K562 (cell line): ENCODE results near the gene CCDC7. TPM values are rescaled to one million over a fixed set of nuclear protein-coding genes. Genes with fewer than 3 reads are reported as not detected.
A peak's percentile ranks its signal among the peaks of the same experiment; 100 is the strongest.

Source experiments
- ATAC-seq: fragments of 200-7000 bp; cut with Tn5 transposase; 3 replicates; pipeline ENCODE4 v1.9.1; 2020; ENCODE audit warnings: moderate library complexity
- BruUV-seq: library from RNA; stranded (reverse); fragments of 400-500 nt; replicated peaks from 2 replicates; lab custom pipeline; 2021; lab: Mats Ljungman, UMichigan
- CTCF ChIA-PET: fragments of 300-600 bp; formaldehyde crosslinking; extraction: SDS; loops from one replicate; lab custom pipeline; 2021; ENCODE audit warnings: low intra/inter-chr PET ratio; lab: Yijun Ruan, JAX
- POLR2A ChIA-PET: fragments of 300-600, 350-650 bp; sonication (Branson Sonifier 250); formaldehyde crosslinking; extraction: SDS; loops from one replicate; lab custom pipeline; 2021; ENCODE audit warnings: antibody characterized with exemption, inconsistent platforms; lab: Yijun Ruan, JAX
- DNase-seq, 4 experiments: peaks; one replicate each; pipeline versions ENCODE4 v3.0.0 to v3.0.0-alpha.2; 2011 to 2018; ENCODE audit warnings: low spot score in 3 of 4, mixed read lengths in 3 of 4; ENCODE audit errors: extremely low read depth in 1 of 4
- FAIRE-seq: peaks from 2 replicates; lab custom pipeline; 2011; peaks lifted over from hg19 to GRCh38; lab: Jason Lieb, UNC
- H2AFZ ChIP-seq: 2 replicates; pipeline ENCODE4 v1.6.0; 2011; ENCODE audit warnings: low read depth, low read length, control low read depth, inconsistent platforms
- H3K27ac ChIP-seq: fragments of 200-600 bp; 3 replicates; pipeline ENCODE4 v1.8.0; 2011; ENCODE audit warnings: low read depth, mild to moderate bottlenecking, control low read depth, inconsistent platforms, low read length, moderate library complexity, mixed read lengths; ENCODE audit errors: extremely low read depth
- H3K27me3 ChIP-seq, 2 experiments: fragments of 300-600 bp in 1 of 2; 2 replicates in 1 of 2; 3 replicates in 1 of 2; pipeline versions ENCODE4 v1.6.0 to v1.8.0; 2011; ENCODE audit warnings: inconsistent platforms in 2 of 2, low read length in 2 of 2, mild to moderate bottlenecking in 1 of 2, mixed read lengths in 1 of 2, moderate library complexity in 1 of 2; ENCODE audit not compliant: control insufficient read depth in 2 of 2, insufficient read depth in 2 of 2
- H3K36me3 ChIP-seq: fragments of 300-600 bp; 3 replicates; pipeline ENCODE4 v1.8.0; 2011; ENCODE audit warnings: mild to moderate bottlenecking, low read length, inconsistent platforms; ENCODE audit not compliant: control insufficient read depth, insufficient read depth
- H3K4me1 ChIP-seq, 2 experiments: fragments of 200-600 bp in 1 of 2; replicated peaks in 1 of 2; 2 replicates in 1 of 2; 3 replicates in 1 of 2; pipeline versions ENCODE4 v1.5.1 to v1.8.0; 2011; ENCODE audit warnings: inconsistent platforms in 2 of 2, low read length in 2 of 2, mild to moderate bottlenecking in 1 of 2, mixed read lengths in 1 of 2, moderate library complexity in 1 of 2; ENCODE audit not compliant: control insufficient read depth in 2 of 2, insufficient read depth in 2 of 2
- H3K4me2 ChIP-seq: 2 replicates; pipeline ENCODE4 v1.6.1; 2011; ENCODE audit warnings: low read length, control low read depth, inconsistent platforms, mixed read lengths; ENCODE audit not compliant: insufficient read depth
- H3K4me3 ChIP-seq: fragments of 200-600 bp; sonication (generic), shearing (Covaris generic); 2 replicates; pipeline ENCODE4 v1.5.1; 2016; ENCODE audit warnings: control low read depth, inconsistent platforms
- H3K79me2 ChIP-seq: fragments of 200-600 bp; 3 replicates; pipeline ENCODE4 v1.8.0; 2011; ENCODE audit warnings: low read length, inconsistent platforms; ENCODE audit not compliant: control insufficient read depth, insufficient read depth
- H3K9ac ChIP-seq, 2 experiments: 2 replicates each; pipeline versions ENCODE4 v1.6.0 to v1.6.1; 2011; ENCODE audit warnings: low read depth in 2 of 2, low read length in 2 of 2, control low read depth in 1 of 2, inconsistent platforms in 1 of 2, mild to moderate bottlenecking in 1 of 2, mixed read lengths in 1 of 2; ENCODE audit not compliant: insufficient read depth in 1 of 2
- H3K9me1 ChIP-seq: one replicate; pipeline ENCODE4 v1.6.0; 2011; ENCODE audit warnings: inconsistent platforms, mild to moderate bottlenecking, low read length, moderate library complexity; ENCODE audit not compliant: control insufficient read depth, insufficient read depth
- H3K9me3 ChIP-seq: replicated peaks from 2 replicates; pipeline ENCODE4 v1.5.1; 2011; ENCODE audit warnings: low read depth, low read length, inconsistent platforms; ENCODE audit not compliant: control insufficient read depth, insufficient read depth
- H4K20me1 ChIP-seq: replicated peaks from 2 replicates; pipeline ENCODE4 v1.6.1; 2011; ENCODE audit warnings: low read length, inconsistent platforms, mixed read lengths; ENCODE audit not compliant: control insufficient read depth, insufficient read depth
- CBFA2T2 ChIP-seq: fragments of 450-650 bp; conservative IDR thresholded peaks from 2 replicates; pipeline ENCODE4 v1.6.1; 2017; ENCODE audit warnings: mild to moderate bottlenecking
- CBFA2T3 ChIP-seq: fragments of 450-650 bp; IDR thresholded peaks from 2 replicates; pipeline ENCODE4 v1.6.1; 2017
- CTCFL ChIP-seq: IDR thresholded peaks from 2 replicates; pipeline ENCODE4 v1.6.1; 2011; ENCODE audit warnings: borderline replicate concordance, low read depth, mild to moderate bottlenecking, moderate library complexity, low read length; ENCODE audit not compliant: insufficient read depth, poor library complexity, severe bottlenecking
- DPF2 ChIP-seq: fragments of 450-650 bp; IDR thresholded peaks from 2 replicates; pipeline ENCODE4 v1.6.1; 2016
- GTF2B ChIP-seq: IDR thresholded peaks from 2 replicates; pipeline ENCODE4 v1.6.1; 2011; ENCODE audit not compliant: insufficient read length; ENCODE audit errors: extremely low read depth
- JUN ChIP-seq, 2 experiments: sonication (generic) in 1 of 2; formaldehyde crosslinking in 1 of 2; IDR thresholded peaks; 2 replicates each; pipeline versions ENCODE4 v1.6.1 to v1.8.0; 2012 to 2022; ENCODE audit warnings: borderline replicate concordance in 2 of 2, mild to moderate bottlenecking in 2 of 2, improper control_type of control experiment in 1 of 2, low read depth in 1 of 2, low read length in 1 of 2, missing genetic modification reagents in 1 of 2
- NFRKB ChIP-seq: fragments of 450-650 bp; IDR thresholded peaks from 2 replicates; pipeline ENCODE4 v1.6.1; 2016; ENCODE audit warnings: low read depth
- POLR2AphosphoS2 ChIP-seq: IDR thresholded peaks from 2 replicates; pipeline ENCODE4 v1.6.1; 2012; ENCODE audit warnings: low read length, improper control_type of control experiment
- STAT5B ChIP-seq: fragments of 250-450 bp; sonication (Bioruptor Pico); IDR thresholded peaks from 2 replicates; pipeline ENCODE4 v1.8.0; 2021; ENCODE audit warnings: mild to moderate bottlenecking, inconsistent platforms
- TAF9B ChIP-seq: fragments of 450-650 bp; IDR thresholded peaks from 2 replicates; pipeline ENCODE4 v1.6.1; 2018; ENCODE audit warnings: mild to moderate bottlenecking; ENCODE audit not compliant: partially characterized antibody
- ZNF518B ChIP-seq: fragments of 250-450 bp; sonication (Bioruptor Pico); IDR thresholded peaks from 2 replicates; pipeline ENCODE4 v1.5.0; 2021; ENCODE audit warnings: mild to moderate bottlenecking, moderate library complexity
- ZNF764 ChIP-seq: fragments of 250-450 bp; sonication (Bioruptor Pico); IDR thresholded peaks from 2 replicates; pipeline ENCODE4 v1.4.0; 2020; ENCODE audit warnings: low read depth, mild to moderate bottlenecking, moderate library complexity
- ZNF780A ChIP-seq: fragments of 250-450 bp; sonication (Bioruptor Pico); IDR thresholded peaks from 2 replicates; pipeline ENCODE4 v1.5.0; 2021; ENCODE audit warnings: mild to moderate bottlenecking
- WGBS: fragments of 100-300 bp; shearing (Covaris generic); methylation state at CpG from one replicate; pipeline ENCODE4 v1.1.6; 2016; ENCODE audit warnings: low coverage, mixed read lengths; ENCODE audit not compliant: insufficient coverage; ENCODE audit errors: missing lambda C conversion rate; 5-methylcytosine and 5-hydroxymethylcytosine counted together
- in situ Hi-C: fragments of 300-500 bp; cut with MboI; formaldehyde crosslinking; loops from 4 replicates; pipeline ENCODE4 v1.15.0; 2018; ENCODE audit warnings: inconsistent platforms, mixed read lengths
- intact Hi-C: fragments of 100-400 bp; cut with micrococcal nuclease; formaldehyde crosslinking; loops from 2 replicates; pipeline ENCODE4 v1.14.2; 2022
- polyA plus RNA-seq, 8 experiments: library from polyadenylated mRNA; depleted of rRNA in 4 of 8; stranded (reverse) in 5 of 8; unstranded in 3 of 8; fragments of >200 nt; fragmentation: Nextera tagmentation in 2 of 8; fragmentation: Illumina TruSeq in 1 of 8; extraction: Ambion mirVana in 2 of 8; extraction: Trizol in 1 of 8; gene quantifications; 2 replicates each; pipeline versions ENCODE4 v1.2.1 to v1.2.3, GENCODE V29; 2011 to 2014; ENCODE audit warnings: inconsistent platforms in 1 of 8, missing spikeins in 1 of 8
- total RNA-seq, 7 experiments: library from RNA; depleted of rRNA in 6 of 7; stranded (reverse); fragments of >200 nt in 6 of 7; fragmentation: Illumina TruSeq in 2 of 7; extraction: Trizol in 2 of 7; gene quantifications; 2 replicates each; pipeline versions ENCODE4 v1.2.1 to v1.2.3, GENCODE V29; 2011 to 2021; ENCODE audit warnings: low replicate concordance in 1 of 7

CCDC7 gene
- total and polyA plus RNA-seq, 9 of the 15 experiments (the other 6 are each of a cell fraction or from before 2014, with no cell fraction given), result 1.5 to 6.6 (median 2.7) TPM

GRCh38 chr10:32923134-32923533, 477.2 kb downstream of the CCDC7 start (continued):
- TF ChIP-seq ZNF518B (CRISPR knock-in tag), result no peak
- no peak for TF ChIP-seq NFRKB
- TF ChIP-seq CTCFL, result no peak

- CTCF ChIA-PET, result no interaction called here
- TF ChIP-seq TAF9B, result no peak
- TF ChIP-seq GTF2B, result no peak
- TF ChIP-seq POLR2AphosphoS2, result no peak
- no peak for TF ChIP-seq JUN (IDR thresholded peaks at IDR 0.05; ENCODE audit: borderline replicate concordance, low read depth, low read length)
- no peak for TF ChIP-seq JUN (CRISPR knock-in tag; IDR thresholded peaks at IDR 0.05; ENCODE audit: borderline replicate concordance)
- peak; percentile 30; the same call in 1 of the 2 replicates for TF ChIP-seq DPF2
- TF ChIP-seq STAT5B (CRISPR knock-in tag), result no peak
- TF ChIP-seq CBFA2T2, result no peak
- no peak for TF ChIP-seq ZNF764 (CRISPR knock-in tag)
- TF ChIP-seq ZNF780A, result no peak
- TF ChIP-seq CBFA2T3, result 0 out of 2 replicates have a peak, but pooled peaks have one; percentile 17
Observed at GRCh38 chr10:32923849-32924248, 477.9 kb downstream of the CCDC7 start.

More at GRCh38 chr10:32923849-32924248, 477.9 kb downstream of the CCDC7 start:
- FAIRE-seq (peak; percentile 67), DNase-seq (no peak), ATAC-seq (peak; percentile 74)
- Histone ChIP-seq H3K4me3 (no peak overlapping the region), H3K27ac (no peak overlapping the region), H3K79me2 (peaks cover 8% of the 10 kb centered on the region; the same call in 1 of the 3 replicates), H3K9ac (no peak overlapping the region), H3K9me1 (no peaks in the 10 kb centered on the region), H3K4me1 (peaks cover 0 to 22% of the 10 kb centered on the region in 2 experiments; a peak in 3 of 5 replicates), H3K36me3 (peaks cover 95% of the 10 kb centered on the region), H2AFZ (no peak overlapping the region), H4K20me1 (no peaks in the 10 kb centered on the region), H3K9me3 (peaks cover 6% of the 10 kb centered on the region; the same call in 1 of the 2 replicates), H3K4me2 (no peak overlapping the region), H3K27me3 (no peaks in the 10 kb centered on the region)
- WGBS, result 21% methylated on average over 2 of the region's 2 CpGs
- in situ Hi-C loops, result no loop called here
- no TSS peak for BruUV-seq
- intact Hi-C loops, result loop anchor here (5.0 kb wide), 1 partner anchor 33 kb away; the partner anchor contains the start of gene ITGB1
- POLR2A ChIA-PET, result interaction anchor here (0.5 to 1.6 kb wide), 3 partner anchors 11 to 79 kb away, joined by 3 to 4 read pairs (median 3); no protein-coding TSS in a partner anchor
